ENCODE results near the gene FBXW12.
"Not testable (repeated sequence)": the region's sequence is repeated elsewhere in the genome, so short reads cannot be mapped to it uniquely, and the experiment has no call there.

The FBXW12 gene

DNA sequence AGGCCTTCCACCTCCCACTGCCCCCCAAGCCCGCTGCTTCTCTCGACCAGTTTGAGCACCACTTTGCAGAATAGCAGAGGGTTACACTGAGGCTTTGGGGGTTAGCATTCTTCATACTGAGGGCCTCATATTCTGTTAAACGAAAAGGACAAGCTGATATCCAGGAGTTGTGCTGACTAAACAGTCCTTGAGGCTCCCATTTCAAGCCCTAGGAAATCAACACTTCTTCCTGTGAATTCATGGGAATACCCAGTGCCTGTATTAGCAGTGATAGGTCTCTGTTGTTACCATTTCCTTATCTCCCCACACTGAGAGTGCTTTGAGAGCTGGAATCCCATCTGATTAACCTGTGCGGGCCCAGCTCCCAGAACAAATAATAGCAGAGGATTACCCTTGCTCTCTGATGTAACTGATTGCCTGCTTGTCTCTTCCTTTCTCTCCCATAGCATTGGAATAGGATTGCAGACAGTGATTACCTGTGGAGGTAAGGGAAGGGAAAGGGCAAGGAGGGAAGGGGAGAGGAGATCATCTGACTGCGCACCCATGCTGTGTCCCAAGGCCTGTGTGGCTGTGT lies 930 bp downstream of the FBXW12 start:
- Histone ChIP-seq H3K9me3 (ENCODE audit: insufficient read depth, low read depth, low read length) (no peaks in the 10 kb centered on the region), H3K9ac (ENCODE audit: low read depth, low read length) (no peak overlapping the region), H3K27me3 (ENCODE audit: insufficient read depth, low read length) (no peaks in the 10 kb centered on the region), H3K36me3 (ENCODE audit: insufficient read depth, low read length) (no peaks in the 10 kb centered on the region), H3K4me1 (ENCODE audit: insufficient read depth, low read length) (peaks cover 7% of the 10 kb centered on the region), H3K4me3 (ENCODE audit: low read length) (no peak overlapping the region), H3K27ac (ENCODE audit: low read depth, low read length) (no peak overlapping the region)
- 82% methylated on average over 5 of the region's 5 CpGs for WGBS

DNA sequence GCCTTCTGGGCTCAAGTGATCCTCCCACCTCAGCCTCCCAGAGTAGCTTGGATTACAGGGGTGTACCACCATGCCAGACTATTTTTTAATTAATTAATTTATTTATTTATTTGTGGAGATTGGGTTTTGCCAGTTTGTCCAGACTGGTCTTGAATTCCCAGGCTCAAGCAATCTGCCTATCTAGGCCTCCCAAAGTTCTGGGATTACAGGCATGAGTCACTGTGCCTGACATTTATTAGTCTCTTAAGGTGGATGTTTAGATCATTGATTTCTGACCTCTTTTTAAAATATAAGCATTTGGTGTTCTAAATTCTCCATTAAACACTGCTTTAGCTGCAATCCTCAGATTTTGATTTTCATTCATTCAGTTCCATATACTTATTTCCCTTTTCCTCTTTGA lies 15.6 kb downstream of the FBXW12 start:
- H3K27me3 ChIP-seq (ENCODE audit: insufficient read depth, low read length), result no peaks in the 10 kb centered on the region
- H3K9ac ChIP-seq (ENCODE audit: low read depth, low read length), result no peak overlapping the region
- H3K9me3 ChIP-seq (ENCODE audit: insufficient read depth, low read depth, low read length), result no peaks in the 10 kb centered on the region
- no peak overlapping the region for H3K4me3 ChIP-seq (ENCODE audit: low read length)
- no peaks in the 10 kb centered on the region for H3K36me3 ChIP-seq (ENCODE audit: insufficient read depth, low read length)
- H3K4me1 ChIP-seq (ENCODE audit: insufficient read depth, low read length), result no peaks in the 10 kb centered on the region
- no peak overlapping the region for H3K27ac ChIP-seq (ENCODE audit: low read depth, low read length)

- no peaks in the 10 kb centered on the region for H3K9me3 ChIP-seq (ENCODE audit: insufficient read depth, low read depth, low read length)
- no peaks in the 10 kb centered on the region for H3K4me1 ChIP-seq (ENCODE audit: insufficient read depth, low read length)
- no peaks in the 10 kb centered on the region for H3K36me3 ChIP-seq (ENCODE audit: insufficient read depth, low read length)
- no peak overlapping the region for H3K9ac ChIP-seq (ENCODE audit: low read depth, low read length)
- no peak overlapping the region for H3K4me3 ChIP-seq (ENCODE audit: low read length)
- no peaks in the 10 kb centered on the region for H3K27me3 ChIP-seq (ENCODE audit: insufficient read depth, low read length)
- 93% methylated on average over 2 of the region's 2 CpGs for WGBS
- no peak overlapping the region for H3K27ac ChIP-seq (ENCODE audit: low read depth, low read length)
Measured at GRCh38 chr3:48388966-48389365, 16.9 kb downstream of the FBXW12 start.

DNA sequence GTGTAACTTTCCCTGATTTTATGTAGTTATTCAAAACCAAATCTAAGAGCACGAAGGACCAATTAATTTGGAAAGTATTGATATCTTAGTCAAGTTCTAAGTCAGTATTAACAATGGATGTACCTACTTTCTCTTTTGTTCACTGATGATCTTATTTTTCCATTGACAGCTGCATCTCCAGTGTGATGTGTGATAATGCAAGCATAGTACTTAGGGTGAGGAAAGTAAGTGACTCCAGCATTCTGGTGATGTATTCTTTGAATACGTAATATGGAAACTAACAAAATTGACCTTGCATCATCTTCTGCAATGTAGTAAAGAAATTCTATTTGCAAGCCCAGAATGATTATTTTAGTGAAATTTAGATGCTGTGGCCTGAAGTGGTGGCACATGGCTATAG lies 22.4 kb downstream of the FBXW12 start:
- no peaks in the 10 kb centered on the region for H3K27me3 ChIP-seq (ENCODE audit: insufficient read depth, low read length)
- no peaks in the 10 kb centered on the region for H3K36me3 ChIP-seq (ENCODE audit: insufficient read depth, low read length)
- WGBS, result 90% methylated on average over 2 of the region's 2 CpGs
- no peak overlapping the region for H3K9ac ChIP-seq (ENCODE audit: low read depth, low read length)
- no peaks in the 10 kb centered on the region for H3K9me3 ChIP-seq (ENCODE audit: insufficient read depth, low read depth, low read length)
- H3K4me1 ChIP-seq (ENCODE audit: insufficient read depth, low read length), result no peaks in the 10 kb centered on the region
- H3K4me3 ChIP-seq (ENCODE audit: low read length), result no peak overlapping the region
- H3K27ac ChIP-seq (ENCODE audit: low read depth, low read length), result no peak overlapping the region

GRCh38 chr3:48395714-48396113 lies 23.7 kb downstream of the FBXW12 start:
- no peak overlapping the region for H3K27ac ChIP-seq (ENCODE audit: low read depth, low read length)
- H3K4me1 ChIP-seq (ENCODE audit: insufficient read depth, low read length), result no peaks in the 10 kb centered on the region
- no peaks in the 10 kb centered on the region for H3K36me3 ChIP-seq (ENCODE audit: insufficient read depth, low read length)
- H3K9me3 ChIP-seq (ENCODE audit: insufficient read depth, low read depth, low read length), result no peaks in the 10 kb centered on the region
- whole genome bisulfite sequencing, result 69% methylated on average over 3 of the region's 3 CpGs
- H3K4me3 ChIP-seq (ENCODE audit: low read length), result no peak overlapping the region
- no peak overlapping the region for H3K9ac ChIP-seq (ENCODE audit: low read depth, low read length)
- no peaks in the 10 kb centered on the region for H3K27me3 ChIP-seq (ENCODE audit: insufficient read depth, low read length)

DNA sequence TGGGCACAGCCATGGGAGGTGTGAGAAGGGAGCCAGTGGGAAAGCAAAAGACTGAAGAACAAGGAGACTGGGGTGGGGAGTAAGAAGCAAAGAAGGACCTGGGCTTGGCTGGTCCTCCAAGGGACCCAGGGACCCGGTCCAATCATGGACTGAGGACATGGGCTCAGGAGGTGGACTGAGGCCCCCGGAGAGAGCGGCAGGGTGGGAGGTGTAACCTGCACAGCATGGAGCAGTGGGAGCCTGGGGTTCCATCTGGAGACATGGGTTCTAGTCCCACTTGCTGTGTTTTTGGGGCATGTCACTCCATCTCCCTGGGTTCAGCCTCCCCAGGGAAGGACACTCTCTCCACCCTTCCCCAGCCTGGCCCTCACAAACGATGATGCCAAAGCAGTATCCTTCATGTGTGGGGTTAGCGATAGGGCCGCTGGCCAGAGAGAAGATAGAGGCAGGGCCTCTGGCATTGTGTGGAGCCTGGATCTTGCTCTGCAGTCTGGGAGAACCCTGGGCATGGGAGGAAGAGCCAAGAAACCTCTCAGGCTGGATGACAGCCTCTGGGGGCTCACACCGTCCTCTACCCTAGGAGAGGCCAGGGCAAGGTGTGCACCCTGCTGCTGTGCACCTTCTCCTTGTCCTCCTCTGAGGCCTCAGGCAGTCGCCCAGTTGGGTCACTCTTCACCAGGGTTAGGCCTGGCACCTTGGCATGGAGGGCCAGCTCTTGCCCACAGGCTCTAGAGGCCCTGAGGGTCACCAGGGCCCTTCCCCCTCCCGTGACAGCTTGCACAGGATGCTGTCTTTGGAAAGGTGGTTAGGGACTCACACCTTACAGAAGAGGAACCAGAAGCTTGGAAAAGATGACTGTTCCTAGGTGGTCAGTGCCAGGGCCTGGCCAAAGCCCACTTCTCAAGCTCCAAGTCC lies 26.0 kb downstream of the FBXW12 start:
- H3K4me1 ChIP-seq (ENCODE audit: insufficient read depth, low read length), result no peaks in the 10 kb centered on the region
- 86% methylated on average over 9 of the region's 9 CpGs for WGBS
- H3K4me3 ChIP-seq (ENCODE audit: low read length), result no peak overlapping the region
- no peak overlapping the region for H3K27ac ChIP-seq (ENCODE audit: low read depth, low read length)
- H3K36me3 ChIP-seq (ENCODE audit: insufficient read depth, low read length), result 0 out of 2 replicates have a peak, but pooled peaks cover 6% of the 10 kb centered on the region
- H3K9ac ChIP-seq (ENCODE audit: low read depth, low read length), result no peak overlapping the region
- H3K27me3 ChIP-seq (ENCODE audit: insufficient read depth, low read length), result no peaks in the 10 kb centered on the region
- H3K9me3 ChIP-seq (ENCODE audit: insufficient read depth, low read depth, low read length), result no peaks in the 10 kb centered on the region

GRCh38 chr3:48398701-48399386 lies 26.8 kb downstream of the FBXW12 start:
- Histone ChIP-seq H3K36me3 (ENCODE audit: insufficient read depth, low read length) (peaks cover 13% of the 10 kb centered on the region), H3K9ac (ENCODE audit: low read depth, low read length) (no peak overlapping the region), H3K4me1 (ENCODE audit: insufficient read depth, low read length) (no peaks in the 10 kb centered on the region), H3K9me3 (ENCODE audit: insufficient read depth, low read depth, low read length) (no peaks in the 10 kb centered on the region), H3K27me3 (ENCODE audit: insufficient read depth, low read length) (no peaks in the 10 kb centered on the region), H3K4me3 (ENCODE audit: low read length) (no peak overlapping the region), H3K27ac (ENCODE audit: low read depth, low read length) (no peak overlapping the region)
- WGBS, result 79% methylated on average over 11 of the region's 11 CpGs

DNA sequence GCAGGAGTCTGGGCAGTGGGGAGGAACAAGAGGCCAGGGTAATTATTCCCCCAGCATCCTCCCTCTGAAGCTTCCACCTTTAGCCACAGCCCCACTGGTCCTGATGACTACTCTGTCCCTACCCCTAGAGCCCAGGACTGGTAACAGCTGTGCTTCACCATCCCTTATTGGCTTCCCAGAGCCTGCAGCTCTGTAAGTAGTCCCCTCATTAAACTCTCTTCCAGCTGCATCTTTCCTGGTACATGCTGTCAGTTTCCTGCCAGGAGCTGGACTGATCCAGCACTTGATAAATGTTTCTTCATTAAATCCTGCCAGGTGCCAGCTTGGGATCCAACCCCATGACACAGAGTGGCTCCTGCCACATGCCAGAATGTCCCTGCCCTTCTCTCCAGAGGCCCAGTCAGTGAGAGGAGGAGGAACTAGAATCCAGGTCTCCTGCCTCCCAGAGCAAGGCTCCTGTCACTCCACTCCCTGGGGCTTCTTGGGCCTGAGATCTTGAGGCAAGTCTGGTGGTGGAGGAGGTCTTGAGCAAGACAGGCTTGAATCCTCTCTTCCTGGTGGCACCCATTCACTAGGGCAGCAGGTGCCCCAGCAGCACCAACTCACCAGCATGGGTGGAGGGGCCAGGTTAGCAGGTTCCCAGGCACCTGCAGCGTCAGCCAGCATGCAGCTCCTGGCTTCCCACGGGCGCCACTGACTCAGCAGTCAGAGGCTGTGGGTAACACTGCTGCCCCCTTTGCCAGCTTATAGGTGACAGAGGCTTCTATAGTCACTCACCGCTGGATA lies 27.6 kb downstream of the FBXW12 start:
- no peak overlapping the region for H3K4me3 ChIP-seq (ENCODE audit: low read length)
- peaks cover 21% of the 10 kb centered on the region for H3K36me3 ChIP-seq (ENCODE audit: insufficient read depth, low read length)
- H3K9ac ChIP-seq (ENCODE audit: low read depth, low read length), result no peak overlapping the region
- 85% methylated on average over 4 of the region's 4 CpGs for WGBS
- no peaks in the 10 kb centered on the region for H3K4me1 ChIP-seq (ENCODE audit: insufficient read depth, low read length)
- no peaks in the 10 kb centered on the region for H3K9me3 ChIP-seq (ENCODE audit: insufficient read depth, low read depth, low read length)
- H3K27ac ChIP-seq (ENCODE audit: low read depth, low read length), result no peak overlapping the region
- no peaks in the 10 kb centered on the region for H3K27me3 ChIP-seq (ENCODE audit: insufficient read depth, low read length)

GRCh38 chr3:48400824-48401433 lies 28.9 kb downstream of the FBXW12 start:
- Histone ChIP-seq H3K27ac (ENCODE audit: low read depth, low read length) (no peak overlapping the region), H3K9ac (ENCODE audit: low read depth, low read length) (no peak overlapping the region), H3K27me3 (ENCODE audit: insufficient read depth, low read length) (no peaks in the 10 kb centered on the region), H3K4me3 (ENCODE audit: low read length) (no peak overlapping the region), H3K36me3 (ENCODE audit: insufficient read depth, low read length) (peaks cover 34% of the 10 kb centered on the region), H3K9me3 (ENCODE audit: insufficient read depth, low read depth, low read length) (no peaks in the 10 kb centered on the region), H3K4me1 (ENCODE audit: insufficient read depth, low read length) (no peaks in the 10 kb centered on the region)
- 88% methylated on average over 6 of the region's 6 CpGs for WGBS

DNA sequence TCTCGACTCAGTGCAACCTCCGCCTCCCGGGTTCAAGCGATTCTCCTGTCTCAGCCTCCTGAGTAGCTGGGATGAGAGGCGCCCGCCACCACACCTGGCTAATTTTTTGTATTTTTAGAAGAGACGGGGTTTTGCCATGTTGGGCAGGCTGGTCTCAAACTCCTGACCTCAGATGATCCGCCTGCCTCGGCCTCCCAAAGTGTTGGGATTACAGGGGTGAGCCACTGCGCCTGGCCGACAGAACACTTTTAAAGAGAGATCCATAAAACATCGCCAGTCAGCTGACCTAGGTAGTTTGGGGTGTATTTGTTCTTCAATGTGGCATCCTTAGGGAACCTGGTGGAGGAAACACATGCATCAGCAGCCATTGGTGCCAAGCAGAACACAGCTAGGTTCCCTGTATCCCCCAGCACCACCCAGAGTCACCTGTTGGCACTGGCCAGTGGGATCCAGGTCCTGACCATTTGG lies 29.4 kb downstream of the FBXW12 start:
- 98% methylated on average over 12 of the region's 12 CpGs for WGBS
- not testable (repeated sequence) for H3K9me3 ChIP-seq (ENCODE audit: insufficient read depth, low read depth, low read length); H3K27ac ChIP-seq (ENCODE audit: low read depth, low read length); H3K4me1 ChIP-seq (ENCODE audit: insufficient read depth, low read length); H3K27me3 ChIP-seq (ENCODE audit: insufficient read depth, low read length); H3K4me3 ChIP-seq (ENCODE audit: low read length); H3K9ac ChIP-seq (ENCODE audit: low read depth, low read length)
- H3K36me3 ChIP-seq (ENCODE audit: insufficient read depth, low read length), result peaks cover 40% of the 10 kb centered on the region

Data from HUES64 (cell line).